ENCODE measurements around the gene CTTNBP2.

Gene CTTNBP2

DNA sequence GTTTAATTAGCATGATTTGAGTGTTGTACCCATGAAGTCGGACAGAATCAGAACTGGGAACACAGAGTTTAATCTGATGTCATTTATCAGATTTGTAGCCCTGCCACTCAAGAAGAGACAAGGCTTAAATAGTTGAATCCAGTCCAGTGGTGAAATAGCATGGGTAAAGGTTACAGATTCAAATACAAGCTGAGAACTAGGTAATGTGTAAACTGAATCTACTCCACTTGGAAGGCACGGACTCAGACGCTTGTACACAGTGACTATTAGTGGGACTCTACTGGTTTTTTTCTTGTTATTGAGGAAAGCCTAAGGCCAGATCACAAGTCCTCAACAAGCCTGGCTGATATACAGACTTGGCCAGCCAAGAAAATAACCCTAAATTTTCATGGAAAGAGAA lies 142.9 kb downstream of the CTTNBP2 start:
- no peak for DNase-seq (ENCODE audit: low read depth)
- TF ChIP-seq, protein P1, sequence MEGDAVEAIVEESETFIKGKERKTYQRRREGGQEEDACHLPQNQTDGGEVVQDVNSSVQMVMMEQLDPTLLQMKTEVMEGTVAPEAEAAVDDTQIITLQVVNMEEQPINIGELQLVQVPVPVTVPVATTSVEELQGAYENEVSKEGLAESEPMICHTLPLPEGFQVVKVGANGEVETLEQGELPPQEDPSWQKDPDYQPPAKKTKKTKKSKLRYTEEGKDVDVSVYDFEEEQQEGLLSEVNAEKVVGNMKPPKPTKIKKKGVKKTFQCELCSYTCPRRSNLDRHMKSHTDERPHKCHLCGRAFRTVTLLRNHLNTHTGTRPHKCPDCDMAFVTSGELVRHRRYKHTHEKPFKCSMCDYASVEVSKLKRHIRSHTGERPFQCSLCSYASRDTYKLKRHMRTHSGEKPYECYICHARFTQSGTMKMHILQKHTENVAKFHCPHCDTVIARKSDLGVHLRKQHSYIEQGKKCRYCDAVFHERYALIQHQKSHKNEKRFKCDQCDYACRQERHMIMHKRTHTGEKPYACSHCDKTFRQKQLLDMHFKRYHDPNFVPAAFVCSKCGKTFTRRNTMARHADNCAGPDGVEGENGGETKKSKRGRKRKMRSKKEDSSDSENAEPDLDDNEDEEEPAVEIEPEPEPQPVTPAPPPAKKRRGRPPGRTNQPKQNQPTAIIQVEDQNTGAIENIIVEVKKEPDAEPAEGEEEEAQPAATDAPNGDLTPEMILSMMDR (conservative IDR thresholded peaks at IDR 0.05; ENCODE audit: control insufficient read depth, insufficient read depth, low read depth, low read length) = no peak
- H3K4me3 ChIP-seq (ENCODE audit: control insufficient read depth, low read depth, low read length) = no peak overlapping the region

DNA sequence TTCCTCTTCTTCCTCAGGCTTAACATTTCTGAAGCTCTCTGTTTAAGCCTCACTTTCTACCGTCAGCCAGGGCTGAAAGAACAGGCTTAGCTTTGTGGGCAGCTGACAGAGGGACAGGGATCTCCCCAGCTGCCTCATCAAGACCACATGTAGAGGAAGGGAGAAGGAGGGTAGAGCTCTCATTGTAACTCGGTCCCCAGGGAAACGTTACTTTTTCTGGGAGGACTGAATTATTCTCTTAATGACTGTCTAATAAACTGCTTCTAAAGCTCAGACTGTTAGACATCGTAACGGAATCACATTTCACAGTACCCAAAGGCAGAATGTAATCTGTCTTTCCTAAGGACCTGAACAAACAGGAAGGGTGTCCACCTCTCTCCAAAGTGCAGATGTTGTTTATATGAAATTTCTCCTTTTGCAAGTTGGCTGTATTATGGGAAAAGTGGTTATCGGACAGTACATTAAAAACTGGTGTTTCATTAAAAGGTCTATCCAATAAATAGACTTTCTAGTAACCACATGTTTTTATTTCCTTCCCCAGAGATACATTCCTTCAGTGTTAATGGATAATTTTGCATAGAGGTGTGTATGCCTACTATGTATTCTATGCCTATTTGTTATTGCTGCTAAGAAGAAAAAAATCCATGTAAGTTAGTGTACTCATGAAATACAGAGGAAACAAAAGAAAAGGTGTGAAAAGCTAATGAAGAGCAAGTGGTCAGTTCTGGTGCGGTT lies 144.2 kb downstream of the CTTNBP2 start:
- TF ChIP-seq, protein P1 (conservative IDR thresholded peaks at IDR 0.05; ENCODE audit: control insufficient read depth, insufficient read depth, low read depth, low read length) = no peak
- H3K4me3 ChIP-seq (ENCODE audit: control insufficient read depth, low read depth, low read length) = no peak overlapping the region
- DNase-seq (ENCODE audit: low read depth) = peak; percentile 1

DNA sequence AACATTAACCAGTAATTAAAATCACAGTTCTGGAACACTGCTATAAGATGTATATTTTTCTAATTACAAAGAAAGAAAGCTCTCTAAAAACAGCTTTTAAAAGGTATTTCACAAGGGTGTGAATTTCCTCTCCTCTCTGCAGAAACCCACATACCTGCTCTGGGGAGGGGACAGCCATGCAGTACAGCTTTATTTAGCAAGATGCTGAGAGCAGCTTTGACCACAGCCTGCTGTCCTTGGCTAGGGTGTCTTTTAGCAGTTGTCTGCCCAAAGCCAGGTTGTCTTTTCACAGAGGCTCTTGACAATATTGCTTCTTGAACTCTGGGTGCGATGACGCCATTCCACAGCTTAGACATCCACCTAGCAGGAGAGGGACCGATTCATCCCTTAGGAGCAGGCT lies 148.3 kb downstream of the CTTNBP2 start:
- TF ChIP-seq, protein P1 (conservative IDR thresholded peaks at IDR 0.05; ENCODE audit: control insufficient read depth, insufficient read depth, low read depth, low read length) = no peak
- H3K4me3 ChIP-seq (ENCODE audit: control insufficient read depth, low read depth, low read length) = no peak overlapping the region
- no peak for DNase-seq (ENCODE audit: low read depth)

DNA sequence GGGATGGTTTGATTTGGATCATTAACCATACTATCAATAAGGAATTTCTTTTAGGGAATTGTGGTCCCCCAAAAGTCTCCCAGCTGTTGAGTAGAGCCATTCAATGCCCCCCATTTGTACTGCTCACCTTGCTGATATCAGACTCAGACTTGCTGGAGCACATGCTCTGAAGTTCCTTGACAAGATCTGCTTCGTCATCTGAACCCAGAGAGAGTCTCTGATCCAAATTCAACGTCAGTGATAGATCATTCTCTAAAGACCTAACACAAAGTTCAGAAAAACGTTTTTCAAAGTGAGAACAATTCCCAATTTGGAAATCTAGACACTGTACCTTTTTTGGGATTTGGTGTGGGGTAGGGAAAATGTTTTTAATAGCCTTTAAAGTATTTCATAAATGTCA lies 153.9 kb downstream of the CTTNBP2 start:
- DNase-seq (ENCODE audit: low read depth) = no peak
- H3K4me3 ChIP-seq (ENCODE audit: control insufficient read depth, low read depth, low read length) = no peak overlapping the region
- TF ChIP-seq, protein P1 (conservative IDR thresholded peaks at IDR 0.05; ENCODE audit: control insufficient read depth, insufficient read depth, low read depth, low read length) = no peak

DNA sequence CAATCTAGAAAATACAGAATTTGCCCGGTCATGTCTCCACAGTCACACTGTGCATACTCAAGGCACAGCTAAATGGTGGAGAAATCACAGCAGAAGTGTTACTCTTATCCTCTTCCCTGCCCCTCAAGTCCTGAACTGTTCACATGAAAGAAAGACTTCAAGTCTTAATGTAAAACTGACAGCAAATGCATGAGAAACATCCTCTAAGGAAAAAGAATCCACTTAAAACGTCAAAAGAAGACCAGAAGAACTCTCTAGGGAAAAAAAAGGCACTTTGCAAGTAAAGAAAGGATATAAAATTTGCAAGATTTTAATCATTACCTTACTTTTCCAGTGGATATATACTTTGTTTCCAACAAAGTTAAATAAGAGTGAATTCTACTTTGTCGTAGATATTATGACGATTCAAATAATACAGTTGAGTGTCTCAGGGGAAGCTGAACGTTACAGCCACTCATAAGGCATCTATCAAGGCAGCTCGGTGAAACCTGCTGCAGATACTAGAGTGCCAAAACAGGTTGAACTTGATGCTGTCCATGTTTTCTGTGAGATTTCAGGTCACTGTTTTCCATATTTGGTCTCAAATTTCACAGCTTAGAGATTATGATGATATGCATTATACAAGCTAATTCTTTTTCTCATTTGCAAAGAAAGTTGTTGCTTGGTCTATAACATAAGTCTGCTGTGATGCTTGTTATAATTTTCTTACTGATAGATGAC lies 155.0 kb downstream of the CTTNBP2 start:
- no peak for DNase-seq (ENCODE audit: low read depth)
- no peak overlapping the region for H3K4me3 ChIP-seq (ENCODE audit: control insufficient read depth, low read depth, low read length)
- TF ChIP-seq, protein P1 (conservative IDR thresholded peaks at IDR 0.05; ENCODE audit: control insufficient read depth, insufficient read depth, low read depth, low read length) = no peak

DNA sequence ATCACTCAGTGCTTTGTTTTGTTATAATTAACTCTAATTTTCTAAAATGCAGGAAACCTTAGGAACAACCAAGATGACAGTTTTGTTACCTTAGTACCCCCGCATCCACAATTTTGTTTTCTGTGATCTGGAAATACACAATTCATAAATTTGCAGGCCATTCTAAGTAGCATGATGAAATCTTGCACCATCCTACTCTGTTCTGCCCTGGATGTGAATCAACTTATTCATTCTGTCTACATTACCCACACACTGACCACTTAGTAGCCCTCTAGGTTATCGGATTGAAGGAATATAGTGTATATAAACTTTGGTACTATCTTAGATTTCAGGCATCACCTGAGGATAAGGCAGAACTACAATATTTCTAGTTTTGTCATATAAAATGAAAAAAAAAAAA lies 155.9 kb downstream of the CTTNBP2 start:
- H3K4me3 ChIP-seq (ENCODE audit: control insufficient read depth, low read depth, low read length) = no peak overlapping the region
- TF ChIP-seq, protein P1 (conservative IDR thresholded peaks at IDR 0.05; ENCODE audit: control insufficient read depth, insufficient read depth, low read depth, low read length) = no peak
- DNase-seq (ENCODE audit: low read depth) = no peak
